ENCODE results near the gene CATSPER3.

DNA sequence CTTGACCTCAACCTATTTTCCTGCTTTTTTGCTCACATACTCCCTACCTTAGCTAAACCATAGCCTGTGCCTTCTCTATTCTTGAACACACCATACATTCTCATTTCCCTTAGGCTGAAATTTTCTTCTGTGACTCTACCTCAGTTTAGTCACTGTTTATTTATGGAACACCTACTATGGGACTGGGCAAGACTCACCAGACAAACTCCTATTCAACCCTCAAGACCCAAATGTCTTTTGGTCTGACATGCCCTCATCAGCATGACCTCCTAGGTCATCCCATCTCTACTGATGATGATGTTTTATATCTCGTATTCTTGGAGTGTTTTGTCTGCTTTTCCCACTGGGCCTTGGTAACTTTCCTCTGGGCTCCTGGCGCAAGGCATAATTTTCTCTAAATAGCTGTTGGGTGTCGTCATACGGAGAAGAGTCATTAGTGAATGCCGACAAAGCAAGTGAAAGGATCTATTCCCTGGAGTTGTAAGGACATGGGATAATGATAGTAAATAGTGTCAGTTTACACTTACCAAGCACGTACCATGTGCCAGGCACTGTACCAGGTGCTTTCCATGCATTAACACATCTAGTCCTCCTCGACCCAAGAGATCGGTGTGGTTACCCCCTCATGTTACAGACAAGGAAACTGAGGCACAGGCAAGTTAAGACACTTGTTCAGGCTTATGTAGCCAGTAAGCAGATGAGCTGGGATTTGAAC lies 88.8 kb downstream of the CATSPER3 start:
- TF ChIP-seq CEBPB (IDR thresholded peaks at IDR 0.05; ENCODE audit: low read depth): no peak
- no peak for TF ChIP-seq EZH2 (IDR thresholded peaks at IDR 0.05)
- no peak for TF ChIP-seq REST (IDR thresholded peaks at IDR 0.05; ENCODE audit: low read depth)
- no peak for TF ChIP-seq CTCF (IDR thresholded peaks at IDR 0.05 in 2 of 3, conservative IDR thresholded peaks at IDR 0.05 in 1 of 3; ENCODE audit: borderline replicate concordance in 1 of 3, insufficient read depth in 1 of 3, low read depth in 2 of 3, low read length in 2 of 3)
- no peak for TF ChIP-seq POLR2A (IDR thresholded peaks at IDR 0.05; ENCODE audit: borderline replicate concordance, extremely low read depth, insufficient read depth, insufficient read length)
- no peak for TF ChIP-seq MAX (IDR thresholded peaks at IDR 0.05)
- no peak for TF ChIP-seq POLR2AphosphoS5 (IDR thresholded peaks at IDR 0.05; ENCODE audit: low read depth, low read length)
- TF ChIP-seq SIN3A (IDR thresholded peaks at IDR 0.05; ENCODE audit: low read depth): no peak

Data from HCT116 (cell line).